Lung (tissue), 12 donors: ENCODE data around the gene CD2. TPM values are rescaled to one million over a fixed set of nuclear protein-coding genes. Genes with fewer than 3 reads are reported as not detected.

Experiments used
- ATAC-seq: fragments of 200-7000 bp; cut with Tn5 transposase; one replicate; pipeline ENCODE4 v1.9.1; 2020; ENCODE audit warnings: moderate number of reproducible peaks; ENCODE audit not compliant: insufficient read depth, low FRiP score
- DNase-seq, 3 donors: peaks; one replicate each; pipeline ENCODE4 v3.0.0-alpha.2; 2013 to 2017
- H3K27ac ChIP-seq, 2 donors: one replicate each; pipeline ENCODE4 v1.5.1; 2013; ENCODE audit warnings: mild to moderate bottlenecking in 2 of 2, moderate library complexity in 2 of 2, control low read depth in 1 of 2, inconsistent platforms in 1 of 2, low read depth in 1 of 2, low read length in 1 of 2
- H3K27me3 ChIP-seq, 3 donors: one replicate each; pipeline ENCODE4 v1.5.1; 2013; ENCODE audit warnings: low read length in 2 of 3; ENCODE audit not compliant: control insufficient read depth in 3 of 3, insufficient read depth in 3 of 3
- H3K36me3 ChIP-seq, 4 donors: one replicate each; pipeline ENCODE4 v1.5.1; 2013; ENCODE audit warnings: low read length in 4 of 4, mild to moderate bottlenecking in 1 of 4, moderate library complexity in 1 of 4; ENCODE audit not compliant: control insufficient read depth in 4 of 4, insufficient read depth in 4 of 4
- H3K4me1 ChIP-seq, 5 donors: one replicate each; pipeline ENCODE4 v1.5.1; 2013; ENCODE audit warnings: low read length in 5 of 5, mild to moderate bottlenecking in 2 of 5, moderate library complexity in 1 of 5; ENCODE audit not compliant: control insufficient read depth in 5 of 5, insufficient read depth in 5 of 5
- H3K4me3 ChIP-seq: one replicate; pipeline ENCODE4 v1.5.1; 2013; ENCODE audit warnings: mild to moderate bottlenecking, control low read depth, moderate library complexity
- H3K9ac ChIP-seq, 2 donors: one replicate each; pipeline ENCODE4 v1.5.1; 2013; ENCODE audit warnings: low read length in 2 of 2, control low read depth in 1 of 2; ENCODE audit not compliant: insufficient read depth in 1 of 2
- H3K9me3 ChIP-seq, 4 donors: one replicate each; pipeline ENCODE4 v1.5.1; 2013; ENCODE audit warnings: low read length in 3 of 4, mild to moderate bottlenecking in 1 of 4, moderate library complexity in 1 of 4; ENCODE audit not compliant: control insufficient read depth in 4 of 4, insufficient read depth in 3 of 4
- WGBS, 2 donors: extraction: QIAGEN DNeasy Blood & Tissue Kit; methylation state at CpG; one replicate each; pipeline ENCODE4 v1.1.7; 2013; 5-methylcytosine and 5-hydroxymethylcytosine counted together
- polyA plus RNA-seq, 2 donors: library from polyadenylated mRNA; stranded (reverse); fragments of 200-250 nt; gene quantifications; one replicate each; pipeline ENCODE4 v1.2.1, GENCODE V29; 2013
- total RNA-seq, 2 donors: library from RNA; depleted of rRNA in 1 of 2; stranded (reverse); fragments of >200 nt in 1 of 2; gene quantifications; one replicate each; pipeline ENCODE4 v1.2.1, GENCODE V29; 2014 to 2021
- TF ChIP-seq, protein P1 (sequence below): IDR thresholded peaks from 2 replicates; pipeline ENCODE4 v1.5.1; 2012; ENCODE audit warnings: mild to moderate bottlenecking; ENCODE audit errors: control extremely low read depth, extremely low read depth
- donor health status: control.
- donor health status: control.
- donor health status: Bipolar disorder and iron deficiency.
- donor health status: healthy.
- donor health status: DM: yes; HTN: yes; CAD: no.

The CD2 gene
- total and polyA plus RNA-seq, 4 donors: 2.4 to 5.2 (median 4.9) TPM

DNA sequence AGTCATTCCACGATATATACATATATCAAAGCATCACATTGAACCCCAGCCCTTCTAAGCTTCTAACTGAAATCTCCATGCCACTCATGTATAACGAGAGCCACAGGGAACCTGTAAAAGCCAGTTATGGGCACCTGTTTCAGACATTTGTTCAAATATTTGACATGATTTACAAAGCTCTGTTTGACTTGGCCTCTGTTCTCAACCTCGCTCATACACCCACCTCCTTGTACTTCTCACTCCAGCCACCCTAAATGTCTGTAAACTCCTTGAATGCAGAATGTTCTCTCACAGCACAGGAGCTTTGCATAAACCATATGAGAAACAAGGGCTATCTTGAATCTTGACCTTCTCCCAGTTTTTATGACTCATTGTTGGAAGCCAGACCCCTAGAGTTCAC is 36.9 kb upstream of the CD2 start:
- DNase-seq (peak; percentile 24 to 81 (median 51)), ATAC-seq (peak; percentile 47)
- no peaks in the 10 kb centered on the region for H3K4me1 ChIP-seq
- H3K9ac ChIP-seq: no peak overlapping the region
- no peaks in the 10 kb centered on the region for H3K36me3 ChIP-seq
- H3K27me3 ChIP-seq: no peaks in the 10 kb centered on the region
- H3K4me3 ChIP-seq: no peak overlapping the region
- H3K27ac ChIP-seq: no peak overlapping the region
- TF ChIP-seq, protein P1, sequence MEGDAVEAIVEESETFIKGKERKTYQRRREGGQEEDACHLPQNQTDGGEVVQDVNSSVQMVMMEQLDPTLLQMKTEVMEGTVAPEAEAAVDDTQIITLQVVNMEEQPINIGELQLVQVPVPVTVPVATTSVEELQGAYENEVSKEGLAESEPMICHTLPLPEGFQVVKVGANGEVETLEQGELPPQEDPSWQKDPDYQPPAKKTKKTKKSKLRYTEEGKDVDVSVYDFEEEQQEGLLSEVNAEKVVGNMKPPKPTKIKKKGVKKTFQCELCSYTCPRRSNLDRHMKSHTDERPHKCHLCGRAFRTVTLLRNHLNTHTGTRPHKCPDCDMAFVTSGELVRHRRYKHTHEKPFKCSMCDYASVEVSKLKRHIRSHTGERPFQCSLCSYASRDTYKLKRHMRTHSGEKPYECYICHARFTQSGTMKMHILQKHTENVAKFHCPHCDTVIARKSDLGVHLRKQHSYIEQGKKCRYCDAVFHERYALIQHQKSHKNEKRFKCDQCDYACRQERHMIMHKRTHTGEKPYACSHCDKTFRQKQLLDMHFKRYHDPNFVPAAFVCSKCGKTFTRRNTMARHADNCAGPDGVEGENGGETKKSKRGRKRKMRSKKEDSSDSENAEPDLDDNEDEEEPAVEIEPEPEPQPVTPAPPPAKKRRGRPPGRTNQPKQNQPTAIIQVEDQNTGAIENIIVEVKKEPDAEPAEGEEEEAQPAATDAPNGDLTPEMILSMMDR: no peak
- WGBS, 2 donors: 71 to 89% methylated on average over 3 of the region's 3 CpGs
- no peaks in the 10 kb centered on the region for H3K9me3 ChIP-seq

DNA sequence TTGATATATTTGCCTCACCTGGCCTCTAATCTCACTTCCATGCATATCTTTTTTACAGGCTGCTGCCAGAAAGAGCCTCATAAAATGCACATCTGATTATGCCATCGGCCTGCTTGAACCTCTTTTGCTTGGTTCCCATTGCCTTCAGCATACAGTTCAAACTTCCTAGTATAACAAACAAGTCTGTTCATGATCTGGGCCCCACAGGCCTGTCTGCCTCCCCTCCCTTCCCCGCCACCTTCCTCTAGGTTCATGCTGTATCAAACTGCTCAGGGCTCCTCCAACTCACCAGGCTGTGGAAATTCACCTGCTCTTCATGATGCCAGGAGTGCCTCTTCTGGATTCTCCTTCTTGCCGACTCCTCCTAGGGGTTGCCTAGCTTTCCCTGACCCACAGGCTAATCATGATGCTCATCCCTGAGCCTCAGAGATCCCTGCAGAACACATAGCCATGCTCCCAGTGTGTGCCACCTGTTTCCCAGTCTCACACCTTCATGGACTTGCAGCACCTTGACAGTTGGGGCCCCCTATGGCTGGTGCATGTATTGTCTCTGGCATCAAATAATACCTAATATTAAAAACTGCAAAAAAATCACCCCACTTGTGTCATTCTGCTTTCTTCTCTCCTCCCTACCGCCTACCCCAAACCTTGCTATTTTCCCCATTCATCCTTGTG is 33.7 kb upstream of the CD2 start:
- Histone ChIP-seq H3K27me3 (no peaks in the 10 kb centered on the region), H3K4me1 (no peaks in the 10 kb centered on the region), H3K9me3 (no peaks in the 10 kb centered on the region), H3K36me3 (no peaks in the 10 kb centered on the region), H3K4me3 (no peak overlapping the region), H3K9ac (no peak overlapping the region), H3K27ac (no peak overlapping the region)
- DNase-seq (no peak), ATAC-seq (no peak)
- TF ChIP-seq, protein P1: no peak
- 86 to 87% methylated on average over 4 of the region's 4 CpGs for WGBS, 2 donors

DNA sequence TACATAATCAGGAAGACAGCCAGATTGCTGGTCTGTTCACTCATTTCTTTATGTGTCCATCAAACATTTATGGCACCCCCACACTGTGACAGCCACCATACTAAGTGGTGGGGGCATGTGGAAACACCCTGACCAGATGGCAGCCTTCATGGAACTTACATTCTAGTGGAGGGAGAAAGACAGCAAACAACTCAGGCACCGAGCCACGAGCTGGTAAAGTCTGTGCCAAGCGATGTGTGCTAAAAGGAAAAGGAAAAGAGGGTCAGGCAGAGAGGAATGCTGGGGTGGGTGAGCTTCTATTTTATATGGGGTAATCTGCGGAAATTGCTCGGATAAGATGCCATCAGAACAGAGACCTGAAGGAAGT is 33.2 kb upstream of the CD2 start:
- ATAC-seq (no peak), DNase-seq (no peak)
- Histone ChIP-seq H3K4me1 (no peaks in the 10 kb centered on the region), H3K36me3 (no peaks in the 10 kb centered on the region), H3K9ac (no peak overlapping the region), H3K4me3 (no peak overlapping the region), H3K9me3 (no peaks in the 10 kb centered on the region), H3K27ac (no peak overlapping the region), H3K27me3 (no peaks in the 10 kb centered on the region)
- TF ChIP-seq, protein P1: no peak
- WGBS, 2 donors: 83 to 90% methylated on average over 5 of the region's 5 CpGs
